OCI-LY7 (cell line): Measurements from ENCODE around the gene AHNAK2.

ENCODE experiments used
- CTCF ChIP-seq: fragments of 200-600 bp; sonication (generic); conservative IDR thresholded peaks from 2 replicates; pipeline ENCODE4 v1.5.1; 2014; ENCODE audit warnings: mild to moderate bottlenecking, antibody characterized with exemption, low read length, moderate library complexity, mixed read lengths
- EZH2phosphoT487 ChIP-seq: fragments of 200-600 bp; sonication (generic); IDR thresholded peaks from 2 replicates; pipeline ENCODE4 v1.6.1; 2018; ENCODE audit warnings: low read depth, borderline replicate concordance, mild to moderate bottlenecking, mixed run types, antibody characterized with exemption, low read length, moderate library complexity, mixed read lengths

DNA sequence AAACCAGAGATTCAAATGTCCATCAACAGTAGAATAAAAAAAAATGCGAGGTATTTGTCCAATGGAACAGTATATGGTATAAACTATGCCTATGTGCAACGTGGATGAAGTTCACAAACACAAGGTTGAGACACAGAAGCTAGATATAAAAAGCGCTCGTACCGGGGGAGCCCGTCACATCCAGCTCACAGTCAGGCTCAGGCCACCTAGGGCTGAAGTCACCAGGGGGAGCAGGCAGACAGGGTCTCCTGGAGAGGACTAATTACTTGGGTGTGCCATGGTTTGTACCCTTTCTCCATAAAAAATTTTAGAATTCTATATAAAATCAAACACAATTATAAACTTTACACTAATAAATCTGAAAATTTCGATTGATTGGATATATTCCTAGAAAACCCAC lies 13.6 kb downstream of the AHNAK2 start:
- TF ChIP-seq CTCF (no peak), EZH2phosphoT487 (no peak)
